Measurements from ENCODE around the gene FLNC.

- no peak for TF ChIP-seq CTCF (IDR thresholded peaks at IDR 0.05)
- no peak for TF ChIP-seq POLR2A (IDR thresholded peaks at IDR 0.05)
Observed at GRCh38 chr7:128783143-128783861, 46.9 kb upstream of the FLNC start.

All from uterus (tissue), 2 donors.